ENCODE results near the gene PTPRN2. TPM values are rescaled to one million over a fixed set of nuclear protein-coding genes. Genes with fewer than 3 reads are reported as not detected.

Gene PTPRN2
- total and polyA plus RNA-seq, 2 of the 8 experiments (the other 6 are each of a cell fraction or from before 2014, with no cell fraction given), result 2.6 to 4.5 TPM

- Histone ChIP-seq H2AK5ac (ENCODE audit: low read depth, low read length) (no peak overlapping the region), H3K36me3 (ENCODE audit: control insufficient read depth in 2 of 4, insufficient read depth in 4 of 4, low read length in 3 of 4) (no peaks in the 10 kb centered on the region), H3K23me2 (ENCODE audit: low read depth, low read length) (no peaks in the 10 kb centered on the region; the same call in 1 of the 2 replicates), H4K8ac (ENCODE audit: extremely low read depth, insufficient read depth, low read length) (no peak overlapping the region), H2BK12ac (ENCODE audit: low read depth, low read length) (no peak overlapping the region), H3K9ac (replicated peaks in 1 of 4; ENCODE audit: extremely low read depth in 1 of 4, low read depth in 3 of 4, low read length in 3 of 4) (no peak overlapping the region), H3K4me3 (ENCODE audit: extremely low read depth in 1 of 4, insufficient read depth in 2 of 4, low read depth in 3 of 4, low read length in 4 of 4) (no peak overlapping the region), H3K79me1 (ENCODE audit: low read depth, low read length) (no peaks in the 10 kb centered on the region), H2BK20ac (ENCODE audit: low read length) (0 out of 2 replicates have a peak overlapping the region, but pooled peaks have one; percentile 80), H3K9me3 (ENCODE audit: insufficient read depth in 2 of 2, low read depth in 1 of 2, low read length in 1 of 2) (no peaks in the 10 kb centered on the region), H4K91ac (replicated peaks; ENCODE audit: insufficient read length, low read length) (no peak overlapping the region), H3K4me1 (replicated peaks in 1 of 4; ENCODE audit: control insufficient read depth in 3 of 4, insufficient read depth in 4 of 4, low read length in 3 of 4) (peaks cover 0 to 19% (median 14%) of the 10 kb centered on the region in 4 experiments; a peak in 6 of 7 replicates), H2BK15ac (ENCODE audit: low read length) (no peak overlapping the region), H3K4ac (replicated peaks; ENCODE audit: insufficient read length, low read depth, low read length) (peak overlapping the region; percentile 48), H4K20me1 (replicated peaks in 1 of 2; ENCODE audit: control insufficient read depth in 1 of 2, insufficient read depth in 2 of 2, low read length in 2 of 2) (no peaks in the 10 kb centered on the region), H3K23ac (ENCODE audit: insufficient read length) (no peak overlapping the region), H3K4me2 (ENCODE audit: insufficient read depth in 1 of 2, low read depth in 2 of 2, low read length in 2 of 2) (no peak overlapping the region), H3K14ac (ENCODE audit: insufficient read length) (no peak overlapping the region), H3K79me2 (ENCODE audit: control insufficient read depth in 1 of 2, insufficient read depth in 2 of 2, low read length in 2 of 2) (no peaks in the 10 kb centered on the region), H3K27me3 (replicated peaks in 1 of 4; ENCODE audit: control insufficient read depth in 3 of 4, extremely low read depth in 1 of 4, insufficient read depth in 3 of 4, low read length in 3 of 4) (no peaks in the 10 kb centered on the region), H3K18ac (ENCODE audit: extremely low read depth, low read length) (peak overlapping the region; percentile 51; the same call in 1 of the 2 replicates), H3K27ac (ENCODE audit: low read depth, low read length) (no peak overlapping the region), H2AFZ (ENCODE audit: low read length) (no peak overlapping the region), H2BK120ac (replicated peaks; ENCODE audit: low read depth, low read length) (no peak overlapping the region), H2BK5ac (ENCODE audit: low read depth, low read length) (no peak overlapping the region), H3K56ac (replicated peaks; ENCODE audit: insufficient read length, low read depth, low read length) (no peak overlapping the region), H4K5ac (ENCODE audit: insufficient read length, low read depth, low read length) (no peak overlapping the region)
- 92% methylated on average over 12 of the region's 12 CpGs; no CpG with 5 or more reads in 1 of the 2 experiments for WGBS, 2 experiments (ENCODE audit: extremely low coverage in 1 of 2, insufficient coverage in 1 of 2, insufficient read length in 1 of 2, insufficient replicate concordance in 2 of 2, low coverage in 1 of 2, low lambda C conversion rate in 2 of 2, missing lambda C conversion rate in 1 of 2)
- POLR2A ChIA-PET (ENCODE audit: partially characterized antibody), result no interaction called here
- no peak for TF ChIP-seq ATF2 (IDR thresholded peaks at IDR 0.05; ENCODE audit: low read length)
- CTCF ChIA-PET (ENCODE audit: partially characterized antibody), result interaction anchor here (0.7 kb wide), 1 partner anchor 57 kb away, joined by 3 read pairs; no protein-coding TSS in a partner anchor
- FAIRE-seq, result no peak
- no peak for DNase-seq (ENCODE audit: low read depth in 1 of 2, low spot score in 2 of 2)
These were observed 36.7 kb downstream of the PTPRN2 start for GRCh38 chr7:158550886-158551452.

Data from H1 (cell line).